WI38 (cell line): Measurements from ENCODE around the gene MYO1H.

Experiments
- H3K4me3 ChIP-seq: 2 replicates; pipeline ENCODE4 v1.5.1; 2011; ENCODE audit warnings: low read depth, mild to moderate bottlenecking, control low read depth, low read length
- TF ChIP-seq, protein P1 (sequence below): IDR thresholded peaks from 2 replicates; pipeline ENCODE4 v1.5.1; 2012; ENCODE audit warnings: low read depth, mild to moderate bottlenecking, control low read depth, low read length

MYO1H gene, protein sequence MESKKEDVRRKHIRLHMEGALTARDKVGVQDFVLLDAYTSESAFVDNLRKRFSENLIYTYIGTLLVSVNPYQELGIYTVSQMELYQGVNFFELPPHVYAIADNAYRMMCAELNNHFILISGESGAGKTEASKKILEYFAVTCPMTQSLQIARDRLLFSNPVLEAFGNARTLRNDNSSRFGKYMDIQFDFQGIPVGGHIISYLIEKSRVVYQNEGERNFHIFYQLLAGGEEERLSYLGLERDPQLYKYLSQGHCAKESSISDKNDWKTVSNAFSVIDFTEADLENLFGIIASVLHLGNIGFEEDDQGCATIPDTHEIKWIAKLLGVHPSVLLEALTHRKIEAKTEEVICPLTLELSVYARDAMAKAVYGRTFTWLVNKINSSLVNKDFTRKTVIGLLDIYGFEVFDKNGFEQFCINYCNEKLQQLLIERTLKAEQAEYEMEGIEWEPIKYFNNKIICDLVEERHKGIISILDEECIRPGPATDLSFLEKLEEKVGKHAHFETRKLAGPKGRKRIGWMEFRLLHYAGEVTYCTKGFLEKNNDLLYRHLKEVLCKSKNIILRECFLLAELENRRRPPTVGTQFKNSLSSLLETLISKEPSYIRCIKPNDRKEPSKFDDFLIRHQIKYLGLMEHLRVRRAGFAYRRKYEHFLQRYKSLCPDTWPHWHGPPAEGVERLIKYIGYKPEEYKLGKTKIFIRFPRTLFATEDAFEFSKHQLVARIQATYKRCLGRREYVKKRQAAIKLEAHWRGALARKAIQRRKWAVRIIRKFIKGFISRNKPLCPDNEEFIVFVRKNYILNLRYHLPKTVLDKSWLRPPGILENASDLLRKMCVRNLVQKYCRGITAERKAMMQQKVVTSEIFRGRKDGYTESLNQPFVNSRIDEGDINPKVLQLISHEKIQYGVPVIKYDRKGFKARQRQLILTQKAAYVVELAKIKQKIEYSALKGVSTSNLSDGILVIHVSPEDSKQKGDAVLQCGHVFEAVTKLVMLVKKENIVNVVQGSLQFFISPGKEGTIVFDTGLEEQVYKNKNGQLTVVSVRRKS

GRCh38 chr12:109347589-109347988 lies at the start of gene MYO1H:
Gene MYO1H (plus strand): TSS chr12:109347900. CDS start chr12:109347961, 61 bp downstream.
- H3K4me3 ChIP-seq: no peak within 1 kb of the TSS
- TF ChIP-seq, protein P1, sequence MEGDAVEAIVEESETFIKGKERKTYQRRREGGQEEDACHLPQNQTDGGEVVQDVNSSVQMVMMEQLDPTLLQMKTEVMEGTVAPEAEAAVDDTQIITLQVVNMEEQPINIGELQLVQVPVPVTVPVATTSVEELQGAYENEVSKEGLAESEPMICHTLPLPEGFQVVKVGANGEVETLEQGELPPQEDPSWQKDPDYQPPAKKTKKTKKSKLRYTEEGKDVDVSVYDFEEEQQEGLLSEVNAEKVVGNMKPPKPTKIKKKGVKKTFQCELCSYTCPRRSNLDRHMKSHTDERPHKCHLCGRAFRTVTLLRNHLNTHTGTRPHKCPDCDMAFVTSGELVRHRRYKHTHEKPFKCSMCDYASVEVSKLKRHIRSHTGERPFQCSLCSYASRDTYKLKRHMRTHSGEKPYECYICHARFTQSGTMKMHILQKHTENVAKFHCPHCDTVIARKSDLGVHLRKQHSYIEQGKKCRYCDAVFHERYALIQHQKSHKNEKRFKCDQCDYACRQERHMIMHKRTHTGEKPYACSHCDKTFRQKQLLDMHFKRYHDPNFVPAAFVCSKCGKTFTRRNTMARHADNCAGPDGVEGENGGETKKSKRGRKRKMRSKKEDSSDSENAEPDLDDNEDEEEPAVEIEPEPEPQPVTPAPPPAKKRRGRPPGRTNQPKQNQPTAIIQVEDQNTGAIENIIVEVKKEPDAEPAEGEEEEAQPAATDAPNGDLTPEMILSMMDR: no peak

GRCh38 chr12:109299849-109300248 lies 47.9 kb upstream of the MYO1H start:
- TF ChIP-seq, protein P1: no peak
- no peak overlapping the region for H3K4me3 ChIP-seq

DNA sequence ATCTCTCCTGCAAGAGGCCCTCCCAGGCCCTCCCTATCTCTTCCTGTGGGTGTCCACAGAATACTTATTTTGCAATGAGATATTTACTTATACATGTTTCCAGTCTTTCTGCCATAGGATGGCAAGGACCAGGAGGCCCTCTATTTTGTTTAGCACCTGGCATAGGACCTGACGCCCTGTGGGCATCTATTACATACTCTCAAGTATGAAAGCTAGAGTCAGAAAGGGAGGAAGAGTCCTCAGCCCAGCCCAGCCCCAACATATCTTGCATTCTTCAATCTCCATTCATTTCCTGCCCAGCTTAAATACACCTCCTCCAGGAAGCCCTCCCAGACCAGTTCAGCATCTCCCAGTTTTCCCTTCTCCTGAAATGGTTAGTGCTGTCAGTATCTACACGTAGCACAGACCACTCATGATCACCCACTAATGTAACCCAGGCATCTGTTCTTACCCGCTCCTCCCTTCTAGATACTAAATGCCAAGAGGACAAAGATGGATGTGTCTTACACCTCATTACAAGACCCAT lies 46.0 kb upstream of the MYO1H start:
- H3K4me3 ChIP-seq: no peak overlapping the region
- TF ChIP-seq, protein P1: no peak

- no peak overlapping the region for H3K4me3 ChIP-seq
- TF ChIP-seq, protein P1: no peak
Measured at GRCh38 chr12:109302358-109302757, 45.3 kb upstream of the MYO1H start.

DNA sequence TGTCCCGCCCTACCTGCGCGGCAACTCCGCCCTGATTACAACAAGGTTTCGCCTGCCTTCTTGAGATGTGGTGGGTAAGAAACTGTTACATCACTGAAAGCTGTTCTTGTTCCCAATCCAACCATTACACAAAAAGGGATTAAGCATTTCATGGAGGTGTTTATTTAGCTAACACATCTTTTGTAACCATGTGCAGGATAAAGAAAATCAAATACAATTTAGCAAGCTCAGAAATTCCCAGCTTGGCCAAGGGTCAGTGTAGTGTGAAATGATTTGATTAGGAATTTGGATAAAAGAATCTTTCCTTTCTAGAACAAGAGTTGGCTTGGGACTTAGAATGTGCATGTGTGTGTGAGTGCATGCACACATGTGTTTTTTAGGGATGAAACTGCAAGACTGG lies 44.9 kb upstream of the MYO1H start:
- H3K4me3 ChIP-seq: no peak overlapping the region
- TF ChIP-seq, protein P1: no peak

- TF ChIP-seq, protein P1: no peak
Measured at GRCh38 chr12:109304485-109304884, 43.2 kb upstream of the MYO1H start.

DNA sequence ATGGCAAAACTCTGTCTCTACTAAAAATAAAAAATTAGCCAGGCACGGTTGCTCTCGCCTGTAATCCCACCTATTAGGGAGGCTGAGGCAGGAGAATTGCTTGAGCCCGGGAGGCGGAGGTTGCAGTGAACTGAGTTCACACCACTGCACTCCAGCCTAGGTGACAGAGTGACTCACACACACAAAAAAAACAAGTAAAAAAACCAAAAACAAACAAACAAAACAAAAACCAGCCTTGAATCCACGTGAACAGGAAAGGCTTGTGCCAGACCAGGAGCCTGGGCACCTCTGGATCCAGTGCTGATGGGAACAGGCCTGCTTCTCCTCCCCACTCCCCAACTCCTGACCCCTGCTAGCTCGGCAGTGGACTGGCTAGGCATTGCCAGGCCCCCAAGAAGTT lies 42.2 kb upstream of the MYO1H start:
- H3K4me3 ChIP-seq: no peak overlapping the region
- TF ChIP-seq, protein P1: no peak

More at GRCh38 chr12:109304485-109304884, 43.2 kb upstream of the MYO1H start:
- H3K4me3 ChIP-seq: no peak overlapping the region
